ENCODE data around the gene NT5E. TPM values are rescaled to one million over a fixed set of nuclear protein-coding genes. Genes with fewer than 3 reads are reported as not detected.

NT5E gene
- total RNA-seq, result 115 and 239 TPM in 2 replicates

DNA sequence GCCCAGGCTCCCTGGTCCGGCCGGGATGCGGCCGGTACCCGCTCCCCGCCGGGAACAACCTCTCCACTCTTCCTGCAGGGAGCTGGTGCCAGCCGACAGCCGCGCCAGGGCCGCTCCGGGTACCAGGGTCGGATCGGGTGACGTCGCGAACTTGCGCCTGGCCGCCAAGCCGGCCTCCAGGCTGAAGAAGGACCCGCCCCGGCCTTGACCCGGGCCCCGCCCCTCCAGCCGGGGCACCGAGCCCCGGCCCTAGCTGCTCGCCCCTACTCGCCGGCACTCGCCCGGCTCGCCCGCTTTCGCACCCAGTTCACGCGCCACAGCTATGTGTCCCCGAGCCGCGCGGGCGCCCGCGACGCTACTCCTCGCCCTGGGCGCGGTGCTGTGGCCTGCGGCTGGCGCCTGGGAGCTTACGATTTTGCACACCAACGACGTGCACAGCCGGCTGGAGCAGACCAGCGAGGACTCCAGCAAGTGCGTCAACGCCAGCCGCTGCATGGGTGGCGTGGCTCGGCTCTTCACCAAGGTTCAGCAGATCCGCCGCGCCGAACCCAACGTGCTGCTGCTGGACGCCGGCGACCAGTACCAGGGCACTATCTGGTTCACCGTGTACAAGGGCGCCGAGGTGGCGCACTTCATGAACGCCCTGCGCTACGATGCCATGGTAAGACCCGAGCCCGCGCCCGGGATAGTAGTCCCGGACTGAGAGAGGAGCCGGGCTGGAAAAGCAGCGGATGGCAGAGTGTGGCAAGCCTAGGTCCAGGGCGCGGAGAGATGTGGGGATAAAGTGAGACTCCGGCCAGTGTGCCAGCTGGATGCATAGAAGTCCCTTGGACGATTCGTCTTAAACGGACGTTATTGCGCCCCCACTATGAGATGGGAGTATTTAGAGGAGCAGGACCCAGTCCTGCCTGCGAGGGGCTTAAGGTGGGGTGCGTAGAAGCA lies at the start of gene NT5E:
TSS of gene NT5E (plus strand) at position 266 of the 942 bp plus-strand sequence. CDS start at position 323, 57 bp downstream.

Other genes with a start within 250 kb of the NT5E start
- gene SNX14, start 143.8 kb downstream of the NT5E start, total RNA-seq, result 120 and 127 TPM in 2 replicates
- 79.3 and 102 TPM in 2 replicates for gene SYNCRIP, start 192.8 kb downstream of the NT5E start, total RNA-seq

Measured in epithelial cell of umbilical artery (primary cell).